H1 (cell line): ENCODE measurements around the gene CEACAM5. TPM values are rescaled to one million over a fixed set of nuclear protein-coding genes. Genes with fewer than 3 reads are reported as not detected.

ENCODE experiments used
- CTCF ChIA-PET: fragments of 300-600 bp; sonication (Branson Sonifier 250); formaldehyde crosslinking; loops from one replicate; lab custom pipeline; 2021; ENCODE audit not compliant: partially characterized antibody; lab: Charles Lee
- POLR2A ChIA-PET: fragments of 300-600 bp; sonication (Branson Sonifier 250); formaldehyde crosslinking; loops from one replicate; lab custom pipeline; 2021; ENCODE audit warnings: inconsistent platforms; ENCODE audit not compliant: partially characterized antibody; lab: Charles Lee
- DNase-seq, 2 experiments: peaks; one replicate each; pipeline versions ENCODE4 v3.0.0 to v3.0.0-alpha.2; 2010 to 2022; ENCODE audit warnings: low spot score in 2 of 2, low read depth in 1 of 2, mixed read lengths in 1 of 2
- FAIRE-seq: peaks from 2 replicates; lab custom pipeline; 2011; peaks lifted over from hg19 to GRCh38; lab: Jason Lieb, UNC
- H2AFZ ChIP-seq: 2 replicates; pipeline ENCODE4 v1.8.1; 2012; ENCODE audit warnings: low read length, inconsistent platforms
- H2AK5ac ChIP-seq: 2 replicates; pipeline ENCODE4 v1.6.1; 2013; ENCODE audit warnings: low read depth, low read length
- H2BK120ac ChIP-seq: replicated peaks from 2 replicates; pipeline ENCODE3; 2013; ENCODE audit warnings: low read depth, low read length, inconsistent platforms
- H2BK12ac ChIP-seq: 2 replicates; pipeline ENCODE4 v1.6.1; 2013; ENCODE audit warnings: low read depth, low read length
- H2BK15ac ChIP-seq: 2 replicates; pipeline ENCODE4 v1.6.1; 2013; ENCODE audit warnings: low read length
- H2BK20ac ChIP-seq: 2 replicates; pipeline ENCODE4 v1.6.1; 2013; ENCODE audit warnings: low read length
- H2BK5ac ChIP-seq: 2 replicates; pipeline ENCODE4 v1.6.1; 2013; ENCODE audit warnings: low read depth, low read length
- H3K14ac ChIP-seq: 2 replicates; pipeline ENCODE4 v1.6.1; 2013; ENCODE audit warnings: inconsistent platforms; ENCODE audit not compliant: insufficient read length
- H3K18ac ChIP-seq: 2 replicates; pipeline ENCODE4 v1.6.1; 2013; ENCODE audit warnings: low read length; ENCODE audit errors: extremely low read depth
- H3K23ac ChIP-seq: 2 replicates; pipeline ENCODE4 v1.6.1; 2013; ENCODE audit warnings: inconsistent platforms; ENCODE audit not compliant: insufficient read length
- H3K23me2 ChIP-seq: 2 replicates; pipeline ENCODE4 v1.6.1; 2013; ENCODE audit warnings: low read depth, low read length
- H3K27ac ChIP-seq: 2 replicates; pipeline ENCODE4 v1.6.1; 2011; ENCODE audit warnings: low read depth, low read length, inconsistent platforms
- H3K27me3 ChIP-seq, 4 experiments: replicated peaks in 1 of 4; 1 replicate in 1 of 4; 2 replicates in 3 of 4; pipeline versions ENCODE4 v1.6.1 to v1.8.1; 2011 to 2013; ENCODE audit warnings: low read length in 3 of 4, mild to moderate bottlenecking in 3 of 4, inconsistent platforms in 2 of 4, mixed read lengths in 2 of 4, moderate library complexity in 1 of 4; ENCODE audit not compliant: control insufficient read depth in 3 of 4, insufficient read depth in 3 of 4; ENCODE audit errors: extremely low read depth in 1 of 4
- H3K36me3 ChIP-seq, 4 experiments: 2 replicates each; pipeline versions ENCODE4 v1.6.1 to v1.8.1; 2011 to 2013; ENCODE audit warnings: mild to moderate bottlenecking in 4 of 4, low read length in 3 of 4, moderate library complexity in 2 of 4, control low read depth in 1 of 4, inconsistent platforms in 1 of 4; ENCODE audit not compliant: insufficient read depth in 4 of 4, control insufficient read depth in 2 of 4
- H3K4ac ChIP-seq: replicated peaks from 2 replicates; pipeline ENCODE3; 2013; ENCODE audit warnings: low read length, low read depth, mixed read lengths, inconsistent platforms; ENCODE audit not compliant: insufficient read length
- H3K4me1 ChIP-seq, 4 experiments: replicated peaks in 1 of 4; 1 replicate in 1 of 4; 2 replicates in 3 of 4; pipeline versions ENCODE4 v1.6.1 to v1.8.1; 2011 to 2013; ENCODE audit warnings: low read length in 3 of 4, inconsistent platforms in 2 of 4, mixed read lengths in 1 of 4; ENCODE audit not compliant: insufficient read depth in 4 of 4, control insufficient read depth in 3 of 4
- H3K4me2 ChIP-seq, 2 experiments: 2 replicates each; pipeline versions ENCODE4 v1.6.1 to v1.8.1; 2011 to 2013; ENCODE audit warnings: low read depth in 2 of 2, low read length in 2 of 2, control low read depth in 1 of 2, inconsistent platforms in 1 of 2, mild to moderate bottlenecking in 1 of 2; ENCODE audit not compliant: insufficient read depth in 1 of 2
- H3K4me3 ChIP-seq, 4 experiments: fragments of 200-600, 300-600 bp in 1 of 4; sonication (generic), shearing (Covaris generic), sonication (Bioruptor Twin) in 1 of 4; 2 replicates each; pipeline versions ENCODE4 v1.5.1 to v1.8.1; 2011 to 2016; ENCODE audit warnings: low read length in 4 of 4, low read depth in 3 of 4, control low read depth in 2 of 4, inconsistent platforms in 2 of 4, mild to moderate bottlenecking in 2 of 4, mixed read lengths in 1 of 4, moderate library complexity in 1 of 4; ENCODE audit not compliant: insufficient read depth in 2 of 4; ENCODE audit errors: extremely low read depth in 1 of 4
- H3K56ac ChIP-seq: replicated peaks from 2 replicates; pipeline ENCODE3; 2013; ENCODE audit warnings: low read depth, mild to moderate bottlenecking, mixed read lengths, low read length, inconsistent platforms; ENCODE audit not compliant: insufficient read length
- H3K79me1 ChIP-seq: 2 replicates; pipeline ENCODE4 v1.6.1; 2013; ENCODE audit warnings: low read depth, low read length, control low read depth
- H3K79me2 ChIP-seq, 2 experiments: 2 replicates each; pipeline versions ENCODE4 v1.6.1 to v1.8.1; 2012 to 2013; ENCODE audit warnings: low read length in 2 of 2, mild to moderate bottlenecking in 2 of 2, inconsistent platforms in 1 of 2; ENCODE audit not compliant: insufficient read depth in 2 of 2, control insufficient read depth in 1 of 2
- H3K9ac ChIP-seq, 4 experiments: replicated peaks in 1 of 4; 1 replicate in 1 of 4; 2 replicates in 3 of 4; pipeline versions ENCODE4 v1.6.1 to v1.8.1; 2011 to 2013; ENCODE audit warnings: low read depth in 3 of 4, low read length in 3 of 4, control low read depth in 2 of 4, mild to moderate bottlenecking in 2 of 4, moderate library complexity in 2 of 4, inconsistent platforms in 1 of 4; ENCODE audit errors: extremely low read depth in 1 of 4
- H3K9me3 ChIP-seq, 2 experiments: 2 replicates each; pipeline versions ENCODE4 v1.6.1 to v1.8.1; 2012 to 2013; ENCODE audit warnings: mild to moderate bottlenecking in 2 of 2, moderate library complexity in 2 of 2, control low read depth in 1 of 2, inconsistent platforms in 1 of 2, low read depth in 1 of 2, low read length in 1 of 2, mixed read lengths in 1 of 2; ENCODE audit not compliant: insufficient read depth in 2 of 2
- H4K20me1 ChIP-seq, 2 experiments: replicated peaks in 1 of 2; 2 replicates each; pipeline versions ENCODE3 to v1.8.1; 2011 to 2013; ENCODE audit warnings: inconsistent platforms in 2 of 2, low read length in 2 of 2, mild to moderate bottlenecking in 1 of 2; ENCODE audit not compliant: insufficient read depth in 2 of 2, control insufficient read depth in 1 of 2
- H4K5ac ChIP-seq: 2 replicates; pipeline ENCODE4 v1.6.1; 2013; ENCODE audit warnings: low read length, low read depth, mixed read lengths, inconsistent platforms; ENCODE audit not compliant: insufficient read length
- H4K8ac ChIP-seq: 2 replicates; pipeline ENCODE4 v1.8.0; 2013; ENCODE audit warnings: mild to moderate bottlenecking, moderate library complexity, low read length, inconsistent platforms; ENCODE audit not compliant: insufficient read depth; ENCODE audit errors: extremely low read depth
- H4K91ac ChIP-seq: replicated peaks from 2 replicates; pipeline ENCODE3; 2013; ENCODE audit warnings: low read length, mixed read lengths, inconsistent platforms; ENCODE audit not compliant: insufficient read length
- CTCF ChIP-seq, 3 experiments: IDR thresholded peaks; 1 replicate in 2 of 3; 2 replicates in 1 of 3; pipeline versions ENCODE4 v1.5.1 to v1.6.1; 2011; ENCODE audit warnings: low read length in 3 of 3, mild to moderate bottlenecking in 3 of 3, inconsistent platforms in 2 of 3, low read depth in 1 of 3, moderate library complexity in 1 of 3; ENCODE audit not compliant: insufficient read depth in 1 of 3; ENCODE audit errors: control extremely low read depth in 1 of 3
- NANOG ChIP-seq: IDR thresholded peaks from 2 replicates; pipeline ENCODE4 v1.6.1; 2011; ENCODE audit warnings: low read length, low read depth, mild to moderate bottlenecking, inconsistent platforms; ENCODE audit not compliant: insufficient read depth, poor library complexity, severe bottlenecking
- SP2 ChIP-seq: IDR thresholded peaks from 2 replicates; pipeline ENCODE4 v1.6.1; 2012; ENCODE audit warnings: mild to moderate bottlenecking, low read length, inconsistent platforms
- WGBS, 2 experiments: shearing (Covaris generic) in 1 of 2; methylation state at CpG; one replicate each; pipeline versions ENCODE4 v1.1.6 to v1.1.7; 2013 to 2015; ENCODE audit warnings: low lambda C conversion rate in 2 of 2, mixed read lengths in 2 of 2, inconsistent platforms in 1 of 2, low coverage in 1 of 2, missing lambda C conversion rate in 1 of 2; ENCODE audit not compliant: insufficient replicate concordance in 2 of 2, insufficient coverage in 1 of 2, insufficient read length in 1 of 2; ENCODE audit errors: extremely low coverage in 1 of 2, missing lambda C conversion rate in 1 of 2; 5-methylcytosine and 5-hydroxymethylcytosine counted together
- polyA plus RNA-seq, 7 experiments: library from polyadenylated mRNA; depleted of rRNA in 3 of 7; stranded (reverse) in 5 of 7; unstranded in 2 of 7; fragments of >200 nt in 5 of 7; fragments of 200-250 nt in 2 of 7; gene quantifications; 1 replicate in 5 of 7; 2 replicates in 1 of 7; 4 replicates in 1 of 7; pipeline versions ENCODE4 v1.2.1 to v1.2.3, GENCODE V29; 2011 to 2013; ENCODE audit warnings: missing spikeins in 2 of 7, mixed read lengths in 2 of 7
- total RNA-seq: library from RNA; stranded (reverse); fragmentation: NEBNext Ultra II Directional; extraction: Animal tissue kit (Norgen Biotek cat#: 25700); gene quantifications from 2 replicates; pipeline ENCODE4 v1.2.1, GENCODE V29; 2021

The CEACAM5 gene
- total and polyA plus RNA-seq, 2 of the 8 experiments (the other 6 are each of a cell fraction or from before 2014, with no cell fraction given), result not detected

- CTCF ChIA-PET, result interaction anchor here (0.7 to 1.7 kb wide), 2 partner anchors 11 to 53 kb away, joined by 3 to 5 read pairs; no protein-coding TSS in a partner anchor
These were observed 13.4 kb upstream of the CEACAM5 start for GRCh38 chr19:41694831-41695635.

More at GRCh38 chr19:41694831-41695635, 13.4 kb upstream of the CEACAM5 start:
- no peak overlapping the region for H3K14ac ChIP-seq
- H3K9me3 ChIP-seq, result peaks cover 72 to 83% of the 10 kb centered on the region in 2 experiments
- no peak overlapping the region for H4K5ac ChIP-seq
- no peak overlapping the region for H2BK20ac ChIP-seq
- no peak overlapping the region for H3K4me2 ChIP-seq
- H2AFZ ChIP-seq, result no peak overlapping the region
- no peak overlapping the region for H3K9ac ChIP-seq
- no peaks in the 10 kb centered on the region for H3K27me3 ChIP-seq
- H3K4me1 ChIP-seq, result no peaks in the 10 kb centered on the region
- no peaks in the 10 kb centered on the region for H3K23me2 ChIP-seq
- H3K18ac ChIP-seq, result no peak overlapping the region
- no peak overlapping the region for H3K4me3 ChIP-seq
- no peak overlapping the region for H4K91ac ChIP-seq
- H4K8ac ChIP-seq, result no peak overlapping the region
- no peak overlapping the region for H2BK15ac ChIP-seq
- no peak overlapping the region for H3K27ac ChIP-seq
- no peaks in the 10 kb centered on the region for H3K36me3 ChIP-seq
- H3K79me1 ChIP-seq, result no peaks in the 10 kb centered on the region
- no peak overlapping the region for H3K56ac ChIP-seq
- POLR2A ChIA-PET, result no interaction called here
- no peaks in the 10 kb centered on the region for H3K79me2 ChIP-seq
- TF ChIP-seq NANOG (no peak), CTCF (IDR thresholded peaks at IDR 0.05; ENCODE audit: control extremely low read depth in 1 of 3, insufficient read depth in 1 of 3, low read depth in 1 of 3, low read length in 3 of 3) (no peak), SP2 (no peak)
- TF ChIP-seq, all 59 proteins: peak for 0
- no peak overlapping the region for H2BK5ac ChIP-seq
- no peak for FAIRE-seq
- H2BK120ac ChIP-seq, result no peak overlapping the region
- H2BK12ac ChIP-seq, result no peak overlapping the region
- no peak for DNase-seq
- no peak overlapping the region for H2AK5ac ChIP-seq
- H3K23ac ChIP-seq, result no peak overlapping the region
- WGBS, 2 experiments, result 80% methylated on average over 8 of the region's 8 CpGs; no CpG with 5 or more reads in 1 of the 2 experiments
- H3K4ac ChIP-seq, result no peak overlapping the region
- no peaks in the 10 kb centered on the region for H4K20me1 ChIP-seq
